Activated CD8-positive, alpha-beta memory T cell treated with anti-CD3 and anti-CD28 coated beads, Interleukin-2, amount 50 U/mL, for 24 hours (primary cell): ENCODE measurements around the gene SLCO3A1.

Experiments used
- DNase-seq: peaks from one replicate; pipeline ENCODE4 v3.0.0-alpha.2; 2020; ENCODE audit errors: extremely low read depth

The SLCO3A1 gene

DNA sequence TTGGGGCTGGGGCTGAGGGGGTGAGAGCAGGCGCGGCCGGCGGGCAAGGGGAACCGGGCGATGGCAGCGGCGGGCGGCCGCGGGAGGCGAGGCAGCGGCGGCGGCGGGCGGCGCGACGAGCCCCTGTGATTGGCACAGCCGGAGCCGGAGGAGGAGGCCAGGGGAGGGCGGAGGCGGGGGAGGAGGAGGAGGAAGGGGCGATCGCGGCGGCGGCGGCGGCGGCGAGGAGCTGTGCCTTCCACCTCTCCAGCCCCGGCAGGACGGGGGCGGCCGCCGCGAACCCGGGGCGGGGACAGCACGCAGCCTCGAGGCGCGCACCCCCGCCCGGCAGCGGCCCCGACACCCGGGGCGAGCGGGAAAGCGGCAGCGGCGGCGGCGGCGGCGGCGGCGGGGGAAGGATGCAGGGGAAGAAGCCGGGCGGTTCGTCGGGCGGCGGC lies at the start of gene SLCO3A1:
Gene SLCO3A1 (plus strand): TSS at position 198 of the 437 bp plus-strand sequence.
- DNase-seq = no peak

DNA sequence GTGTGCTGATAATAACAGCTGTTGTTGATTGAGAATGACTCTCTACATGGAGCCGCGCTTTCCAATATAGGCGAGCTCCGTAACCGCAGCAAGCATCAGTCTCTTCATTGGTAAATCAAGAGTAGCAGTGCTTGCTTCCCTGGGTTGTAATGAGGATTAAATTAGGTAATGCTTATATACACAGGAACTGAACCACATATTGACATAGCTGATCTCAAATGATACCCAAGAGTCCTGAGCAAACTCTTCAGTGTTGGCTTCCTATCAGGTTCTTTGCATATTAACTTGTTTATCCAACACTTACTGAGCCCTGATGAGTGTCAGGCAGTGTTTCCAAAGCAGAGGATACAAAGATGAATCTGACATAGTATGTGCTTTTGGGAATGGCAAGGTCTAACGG lies 46.4 kb upstream of the SLCO3A1 start:
- DNase-seq = no peak

DNA sequence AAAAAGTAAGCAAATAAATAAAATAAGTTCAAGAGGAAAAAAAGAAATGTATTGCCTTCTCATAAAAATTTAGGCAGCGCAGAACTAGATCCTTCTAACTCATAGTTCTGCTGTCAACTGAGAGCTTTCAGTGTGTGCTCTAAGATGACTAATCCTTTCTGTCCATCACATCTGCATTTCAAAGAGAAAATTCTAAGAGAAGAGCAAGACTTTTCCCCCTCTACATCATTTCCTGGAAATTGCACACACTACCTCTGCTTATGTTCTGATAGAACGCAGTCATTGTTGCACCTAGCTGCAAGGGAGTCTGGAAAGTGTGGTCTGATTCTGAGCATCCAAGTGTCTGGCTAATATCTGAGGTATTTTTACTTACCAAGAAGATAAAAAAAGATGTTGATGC lies 39.6 kb upstream of the SLCO3A1 start:
- no peak for DNase-seq

DNA sequence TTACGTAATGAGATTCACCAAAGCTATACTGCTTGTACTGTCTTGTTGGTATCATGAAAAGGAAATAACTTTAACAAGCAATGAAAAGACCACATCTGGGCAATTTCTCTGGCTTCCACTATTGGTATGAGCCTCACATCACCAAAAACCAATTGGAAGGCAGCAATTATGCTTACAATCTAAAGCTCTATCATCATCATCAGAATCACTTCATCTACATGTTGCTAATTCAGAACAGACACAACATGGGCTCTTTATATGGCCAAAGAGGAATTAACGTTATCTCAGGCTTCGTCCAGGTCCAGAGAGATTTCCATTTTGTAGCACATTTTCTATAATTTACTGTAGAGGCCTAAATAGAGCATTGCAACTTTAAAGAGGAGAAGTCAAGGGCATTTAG lies 36.6 kb upstream of the SLCO3A1 start:
- no peak for DNase-seq

DNA sequence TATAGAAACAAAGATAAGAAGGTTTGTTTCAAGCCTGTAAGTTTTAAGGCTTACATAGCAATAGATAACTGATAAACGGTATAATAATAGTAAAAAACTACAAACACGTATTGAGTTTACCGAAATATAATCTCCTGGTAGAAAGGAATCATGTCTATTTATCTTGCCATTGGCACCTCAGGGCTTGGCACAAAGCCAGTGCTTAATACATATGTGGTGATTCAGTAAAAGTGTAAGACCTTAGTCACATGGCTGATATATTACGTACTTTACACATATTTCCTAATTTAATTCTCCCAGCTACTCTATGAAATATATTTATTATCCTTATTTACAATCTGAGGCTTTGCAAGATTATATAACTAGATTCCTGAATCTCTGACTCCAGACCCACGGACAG lies 32.0 kb upstream of the SLCO3A1 start:
- DNase-seq = no peak

DNA sequence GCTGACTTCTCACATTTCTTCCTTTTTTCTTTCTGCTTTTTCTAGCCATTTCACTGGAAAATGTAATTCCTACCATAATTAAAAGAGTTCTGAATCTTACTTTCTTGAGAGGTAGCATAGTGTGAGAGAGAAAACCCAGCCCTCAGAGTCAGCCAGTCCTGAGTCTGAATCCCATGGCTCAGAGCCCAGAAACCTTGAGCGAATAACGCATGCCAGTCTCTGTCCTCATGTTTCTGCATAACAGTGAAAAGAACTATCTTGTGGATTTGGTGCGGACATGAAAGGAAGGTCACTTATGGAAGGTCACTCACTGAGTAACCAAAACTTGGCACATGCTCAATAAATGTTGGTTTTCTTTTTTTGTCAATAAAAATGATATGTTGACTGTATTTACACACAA lies 29.3 kb upstream of the SLCO3A1 start:
- no peak for DNase-seq

DNA sequence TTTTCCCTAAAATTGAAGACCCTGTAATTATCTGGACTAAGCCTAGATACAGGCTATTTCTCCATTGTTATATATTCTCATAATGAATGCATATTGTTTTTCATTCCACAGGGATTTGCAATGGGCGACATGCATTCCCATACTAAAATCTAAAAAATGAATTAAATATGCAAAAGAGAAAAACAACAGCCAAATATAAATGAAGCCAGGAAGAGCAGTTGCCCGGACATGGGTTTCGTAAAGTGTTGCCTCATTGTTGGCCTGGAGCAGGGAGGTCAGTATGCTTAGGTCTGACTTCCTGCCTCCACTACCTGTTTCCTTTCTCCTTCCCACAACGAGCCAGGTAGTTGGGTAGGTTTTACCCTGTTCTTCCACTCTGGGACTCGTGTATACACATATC lies 27.1 kb upstream of the SLCO3A1 start:
- no peak for DNase-seq

DNA sequence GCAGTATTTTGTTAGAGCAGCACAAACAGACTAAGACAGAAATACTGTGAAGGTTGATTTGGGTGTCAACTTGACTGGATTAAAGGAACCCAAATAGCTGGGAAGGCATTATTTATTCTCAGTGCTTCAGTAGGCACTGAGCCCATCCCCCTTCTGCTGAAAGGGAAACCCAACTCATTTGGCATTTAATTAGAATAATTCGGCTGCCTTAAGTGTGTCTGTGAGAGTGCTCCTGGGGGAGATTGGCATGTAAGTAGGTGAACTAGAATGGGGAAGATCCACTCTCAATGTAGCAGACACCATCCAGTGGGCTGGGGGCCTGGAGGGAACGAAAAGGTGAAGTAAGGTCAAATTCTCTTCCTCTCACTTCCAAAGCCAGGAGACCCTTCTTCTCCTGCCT lies 20.5 kb upstream of the SLCO3A1 start:
- no peak for DNase-seq

DNA sequence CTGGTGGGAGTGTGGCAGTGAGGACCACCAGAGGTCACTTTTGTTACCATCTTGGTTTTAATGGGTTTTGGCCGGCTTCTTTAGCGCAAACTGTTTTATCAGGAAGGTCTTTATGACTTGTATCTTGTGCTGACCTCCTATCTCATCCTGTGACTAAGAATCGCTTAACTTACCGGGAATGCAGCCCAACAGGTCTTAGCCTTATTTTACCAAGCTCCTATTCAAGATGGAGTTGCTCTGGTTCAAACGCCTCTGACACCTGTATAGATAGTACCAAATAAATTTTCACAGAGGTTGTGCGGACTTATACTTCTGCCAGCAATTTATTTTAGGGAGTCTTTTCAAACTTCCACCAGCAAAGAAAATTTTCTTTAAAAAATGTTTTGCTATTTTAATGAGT lies 13.6 kb upstream of the SLCO3A1 start:
- no peak for DNase-seq

DNA sequence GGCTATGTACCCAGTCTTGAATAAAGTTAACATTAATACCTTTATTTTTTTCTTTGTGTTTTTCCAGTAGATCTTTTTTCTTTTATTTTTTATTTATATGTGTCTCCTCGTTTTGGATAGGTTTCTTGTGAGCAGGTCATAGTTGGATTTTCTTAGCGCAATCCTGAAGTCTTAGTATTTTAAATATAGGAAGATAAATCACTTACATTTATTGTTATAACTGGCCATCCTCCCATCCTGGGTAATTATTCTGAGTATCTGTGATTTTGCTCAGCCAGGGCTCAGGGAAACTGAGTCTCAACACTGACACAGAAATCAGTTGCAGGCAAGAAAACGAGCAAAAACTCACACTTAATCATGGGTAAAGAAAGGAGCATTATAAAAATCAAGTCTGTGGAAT lies 11.6 kb upstream of the SLCO3A1 start:
- no peak for DNase-seq

DNA sequence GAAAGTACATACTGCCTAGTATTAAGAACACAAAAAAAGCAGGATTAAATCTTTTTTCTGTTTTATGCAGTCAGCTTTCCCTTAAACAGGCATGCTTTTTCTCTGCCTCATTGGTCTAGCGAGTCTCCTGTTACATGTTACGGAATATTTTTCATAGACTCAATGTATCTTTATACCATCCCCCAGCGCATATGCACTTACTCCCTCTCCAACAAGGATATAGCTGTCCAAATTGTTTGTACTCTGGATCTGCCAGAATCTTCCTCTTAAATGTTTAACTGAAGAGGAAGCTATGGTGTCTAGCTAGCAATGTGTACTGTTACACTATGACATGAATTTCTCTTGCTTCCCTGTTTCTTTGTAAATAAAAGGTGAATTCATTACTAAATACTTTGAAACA lies 9.2 kb upstream of the SLCO3A1 start:
- no peak for DNase-seq

DNA sequence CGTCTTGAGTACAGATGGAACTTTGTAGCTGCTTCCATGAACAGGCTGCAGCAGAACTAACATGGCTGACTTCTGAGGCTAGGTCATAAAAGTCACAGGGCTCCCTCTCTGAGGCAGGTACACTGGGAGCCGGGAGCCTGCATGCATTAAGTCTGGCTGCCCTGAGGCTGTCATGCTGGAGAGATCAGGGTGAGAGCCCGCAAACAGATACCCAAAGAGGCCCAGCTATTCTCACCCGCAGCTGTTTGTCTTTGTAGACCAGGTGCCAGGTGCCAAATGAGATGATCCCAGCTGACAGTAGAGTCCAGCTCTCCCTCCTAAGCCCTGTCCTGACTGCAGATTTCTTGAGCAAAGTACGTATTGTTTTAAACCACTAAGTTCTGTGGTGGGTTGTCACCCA lies 8.6 kb upstream of the SLCO3A1 start:
- no peak for DNase-seq

DNA sequence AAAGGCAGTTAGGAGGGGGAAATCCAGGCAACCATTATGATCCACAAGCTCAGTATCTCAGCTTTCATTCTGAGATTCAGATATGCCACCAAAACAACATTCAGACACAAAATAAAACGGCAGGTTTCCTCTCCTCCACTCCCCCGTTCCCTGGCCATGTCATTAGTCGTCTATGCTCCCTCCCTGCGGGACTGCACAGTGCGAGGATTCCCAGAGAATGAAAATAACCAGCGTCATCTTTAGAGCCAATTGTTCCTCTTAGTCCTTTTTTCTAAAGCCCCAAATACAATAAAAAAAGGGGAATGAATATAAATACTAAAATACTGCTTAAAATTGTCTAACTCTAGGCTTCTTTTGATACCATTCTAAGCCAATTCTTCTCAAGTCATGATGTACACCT lies 7.8 kb upstream of the SLCO3A1 start:
- DNase-seq = no peak

DNA sequence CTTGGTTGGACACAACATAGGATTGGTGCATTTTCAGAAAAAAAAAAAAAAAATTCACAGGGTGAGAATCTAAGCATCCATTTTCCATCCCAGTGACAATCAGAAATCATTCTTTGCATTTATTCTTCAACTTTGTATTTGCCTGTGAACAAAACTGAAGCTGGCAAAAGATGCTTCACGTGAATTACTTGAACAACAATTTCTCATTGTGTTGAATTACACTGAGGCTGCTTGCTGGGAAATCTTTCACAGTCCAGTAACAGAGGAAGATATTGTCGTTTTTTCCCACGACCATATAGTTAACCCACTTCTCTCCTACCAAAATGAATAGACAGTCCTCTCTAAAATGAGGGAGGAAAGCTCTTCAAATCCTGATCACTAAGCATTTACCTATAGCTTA lies 4.3 kb upstream of the SLCO3A1 start:
- no peak for DNase-seq

DNA sequence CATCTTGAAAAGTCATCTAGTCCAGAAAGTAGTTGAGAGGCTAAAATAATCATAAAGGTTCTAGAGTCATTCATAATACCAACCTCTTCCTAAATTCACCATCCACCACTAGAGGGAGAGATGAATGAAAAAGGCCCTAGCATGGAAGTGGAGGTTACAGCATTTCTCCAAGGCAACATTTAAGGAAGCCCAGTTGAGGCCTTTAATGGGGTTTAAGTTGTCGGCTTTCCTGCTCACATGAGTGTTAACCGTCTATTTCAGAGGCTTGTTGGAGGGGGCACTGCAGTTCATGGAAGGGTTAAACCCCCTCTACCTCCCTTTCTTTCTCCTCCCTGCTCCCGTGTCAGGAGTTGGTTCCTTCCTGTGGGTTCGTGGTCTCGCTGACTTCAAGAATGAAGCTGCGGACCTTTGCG lies 3.8 kb upstream of the SLCO3A1 start:
- no peak for DNase-seq

DNA sequence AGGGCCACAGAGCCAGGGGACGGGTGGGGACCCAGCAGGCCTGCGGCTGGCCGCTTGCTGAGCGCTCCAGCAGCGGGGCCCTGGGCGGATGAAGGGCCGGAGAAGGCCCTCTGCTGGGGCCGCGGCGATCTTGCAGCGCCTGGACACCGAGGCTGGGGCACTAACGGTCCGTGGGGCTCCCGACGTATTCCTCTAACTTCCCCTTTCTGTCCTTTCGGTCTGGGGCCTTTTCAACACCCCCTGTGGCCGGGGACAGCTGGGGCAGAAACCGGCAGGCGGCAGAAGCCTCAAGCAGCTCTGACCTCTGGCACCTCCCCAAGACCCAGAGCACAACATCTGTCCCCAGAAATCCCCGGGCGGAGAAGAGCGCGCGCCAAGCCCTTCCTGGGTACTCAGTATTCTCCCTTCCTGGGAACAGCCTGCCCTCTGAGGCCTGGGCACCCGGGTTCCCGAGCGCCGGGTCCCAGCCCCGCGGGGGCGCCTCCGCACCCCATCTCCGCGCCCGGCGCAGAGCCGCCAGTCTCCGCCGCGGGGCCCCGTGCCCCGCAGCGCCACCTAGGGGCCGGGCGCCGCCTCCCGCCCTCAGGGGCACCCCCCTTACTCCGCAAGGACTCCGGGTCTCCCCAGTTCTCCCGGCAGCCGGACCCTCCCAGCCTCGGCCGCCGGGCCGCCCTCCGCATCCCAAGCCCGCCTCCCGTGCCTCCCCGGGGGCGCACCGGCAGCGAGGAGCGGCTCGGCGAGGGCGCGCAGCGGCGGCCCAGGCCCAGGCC lies 582 bp upstream of the SLCO3A1 start:
- no peak for DNase-seq

DNA sequence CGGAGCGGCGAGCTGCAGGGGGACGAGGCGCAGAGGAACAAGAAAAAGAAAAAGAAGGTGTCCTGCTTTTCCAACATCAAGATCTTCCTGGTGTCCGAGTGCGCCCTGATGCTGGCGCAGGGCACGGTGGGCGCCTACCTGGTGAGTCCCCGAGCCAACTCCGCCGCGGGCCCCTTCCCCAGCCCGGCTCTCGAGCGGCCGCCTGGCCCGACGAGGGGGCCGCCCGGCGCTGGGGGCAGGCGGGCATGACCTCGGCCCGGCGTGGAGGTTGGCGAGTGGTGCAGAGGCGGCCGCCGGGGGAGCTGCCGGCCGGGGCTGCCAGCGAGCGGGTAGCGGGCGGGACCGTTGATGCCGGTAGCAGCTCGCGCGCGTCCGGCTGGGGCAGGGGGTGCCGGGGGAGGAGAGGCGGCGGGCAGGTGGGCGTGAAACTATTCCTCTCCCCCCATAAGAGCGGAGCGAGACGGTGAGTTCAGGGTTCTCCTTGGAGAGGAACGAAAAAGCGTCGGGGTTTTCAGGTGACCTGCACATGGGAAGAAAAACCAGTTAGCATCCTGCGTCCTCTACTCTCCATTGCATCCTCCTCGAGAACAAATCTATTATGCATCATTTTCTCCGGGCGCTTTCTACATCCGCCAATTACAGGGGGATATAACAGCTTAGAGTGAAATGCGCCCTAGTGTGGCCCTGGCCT lies 585 bp downstream of the SLCO3A1 start:
- DNase-seq = no peak

DNA sequence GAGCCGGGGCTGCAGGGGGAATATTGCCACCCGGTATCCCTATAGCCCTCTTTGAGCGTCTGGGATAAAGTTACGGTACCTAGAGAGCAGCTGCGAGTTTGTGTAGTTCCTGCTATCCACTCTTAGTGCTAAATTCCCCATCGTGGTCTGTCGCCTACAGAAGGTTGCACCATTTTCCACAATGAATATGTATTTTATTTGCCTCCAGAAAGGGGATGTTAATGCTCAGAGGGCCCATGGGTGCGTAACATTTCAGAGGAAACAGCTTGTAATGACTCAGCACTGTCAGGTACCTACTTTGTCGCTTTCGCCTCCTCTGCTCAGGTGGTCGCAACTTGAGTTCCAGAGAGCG lies 1.1 kb downstream of the SLCO3A1 start:
- no peak for DNase-seq

DNA sequence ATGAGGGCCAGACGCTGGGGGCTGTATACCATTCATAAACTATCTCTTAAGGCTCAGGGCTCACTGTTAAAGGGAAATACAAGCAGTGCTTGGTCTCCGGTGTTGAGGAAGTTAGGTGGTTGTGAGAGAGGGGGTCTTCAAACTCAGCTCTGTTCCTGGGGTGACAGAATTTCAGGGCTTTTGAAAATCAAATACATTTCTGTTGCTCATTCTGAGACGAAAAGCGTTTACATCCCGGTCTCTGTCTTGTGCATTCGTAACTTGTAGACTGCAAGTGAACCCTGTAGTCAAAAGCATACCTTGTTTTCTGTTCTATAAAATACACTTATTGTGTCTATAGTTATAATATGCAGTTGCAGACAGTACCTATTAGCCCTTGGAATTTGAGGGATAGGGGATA lies 1.7 kb downstream of the SLCO3A1 start:
- no peak for DNase-seq

DNA sequence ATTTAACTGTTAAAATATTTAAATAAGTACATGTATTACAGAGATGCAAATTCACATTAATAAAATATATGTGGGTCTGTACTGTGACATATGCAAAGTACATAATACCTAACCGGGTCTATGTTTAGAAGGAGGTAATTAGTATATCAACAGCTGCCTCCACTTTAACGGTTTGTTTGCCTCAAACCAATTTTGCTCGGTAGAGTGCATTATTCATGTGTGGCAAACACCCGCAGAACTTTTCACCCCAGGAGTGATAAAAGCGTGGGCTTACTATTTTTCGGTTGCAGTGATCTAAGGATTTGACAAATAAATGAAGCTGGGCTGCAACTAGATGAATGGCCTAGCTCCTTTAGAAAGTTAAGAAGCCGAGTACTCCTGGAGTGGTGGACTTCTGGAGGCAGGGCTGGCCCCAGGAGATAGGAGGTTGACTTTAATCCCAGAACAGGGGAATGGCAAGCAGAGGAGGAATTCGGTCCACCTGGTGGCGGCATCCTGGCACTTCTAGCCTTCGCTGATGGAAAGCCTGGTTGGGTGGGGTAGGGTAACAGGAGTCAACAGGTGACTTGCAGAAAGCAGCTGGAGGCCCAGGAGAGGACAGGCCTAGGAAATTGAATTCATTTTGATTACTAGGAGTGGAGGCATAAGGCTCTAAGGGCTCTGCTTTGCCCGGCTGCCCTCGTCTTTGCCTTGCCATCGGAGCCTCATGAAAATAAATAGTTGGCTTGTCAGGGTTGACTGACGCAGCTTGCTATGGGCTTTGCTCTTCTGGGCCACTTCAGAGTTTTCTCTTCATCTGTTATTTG lies 2.4 kb downstream of the SLCO3A1 start:
- DNase-seq = no peak

DNA sequence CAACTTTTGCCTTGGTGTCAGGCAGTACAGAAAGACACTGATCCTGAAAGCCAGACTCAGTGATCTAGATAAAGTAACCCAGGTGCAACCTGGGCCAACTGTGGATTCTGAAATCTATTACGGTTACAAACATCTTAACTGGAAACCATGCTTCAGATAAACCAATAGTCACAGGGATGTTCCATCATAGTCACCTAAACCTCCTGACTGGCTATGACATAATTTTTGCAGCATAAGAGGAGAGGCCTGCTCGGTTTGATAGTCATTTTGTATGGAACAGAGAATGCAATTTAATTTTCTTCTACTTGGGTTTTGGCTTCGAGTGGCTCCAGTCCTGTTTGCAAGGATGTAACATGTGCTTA lies 3.7 kb downstream of the SLCO3A1 start:
- no peak for DNase-seq

DNA sequence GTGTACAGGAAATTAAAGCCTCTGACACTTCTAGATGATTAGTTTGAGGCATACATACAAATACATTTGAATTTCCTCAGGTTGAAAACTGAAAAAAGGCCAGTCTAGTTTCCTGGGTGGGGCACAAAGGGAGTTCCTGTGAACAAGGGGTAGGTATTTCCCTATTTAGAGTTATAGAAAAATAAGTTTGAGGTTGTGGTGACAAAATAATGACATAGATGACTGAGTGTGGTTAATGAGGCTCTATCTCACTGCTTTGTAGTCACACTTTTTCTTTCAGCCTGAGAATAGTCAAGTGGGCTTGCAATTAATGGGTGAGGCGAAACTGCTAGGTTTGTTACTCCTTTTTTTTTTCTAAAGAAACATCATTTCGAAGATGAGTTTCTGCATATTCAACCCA lies 4.3 kb downstream of the SLCO3A1 start:
- no peak for DNase-seq

DNA sequence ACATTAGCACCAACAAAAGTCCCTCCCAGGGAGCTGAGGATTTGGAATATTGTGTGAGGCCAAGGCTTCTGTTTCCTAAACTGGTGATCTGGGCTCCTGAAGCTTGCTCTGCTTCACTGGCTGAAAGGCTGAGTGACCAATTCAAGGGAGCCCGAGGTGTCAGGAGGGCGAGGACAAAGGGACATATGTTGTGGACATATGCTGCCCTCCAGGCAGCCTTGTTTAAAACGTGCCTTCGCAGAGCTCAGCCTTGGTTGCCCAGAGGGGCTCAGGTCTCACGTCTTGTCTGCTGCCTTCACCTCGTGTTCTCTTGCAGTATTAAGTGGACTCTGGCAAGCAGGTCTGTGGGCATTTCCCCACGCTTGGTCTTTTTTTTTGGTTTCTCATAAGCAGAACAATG lies 7.0 kb downstream of the SLCO3A1 start:
- DNase-seq = no peak
